MM.1S (cell line): ENCODE measurements around the gene TBPL2.

Source experiments
- CTCF ChIP-seq: fragments of 300-600 bp; sonication (generic); IDR thresholded peaks from 2 replicates; pipeline ENCODE4 v1.5.1; 2016; ENCODE audit warnings: antibody characterized with exemption, low read length, mixed read lengths
- EZH2 ChIP-seq: fragments of 300-600 bp; sonication (generic); optimal IDR thresholded peaks from 2 replicates; pipeline ENCODE3; 2017; ENCODE audit warnings: low read depth, mild to moderate bottlenecking, antibody characterized with exemption, low read length, mixed read lengths

DNA sequence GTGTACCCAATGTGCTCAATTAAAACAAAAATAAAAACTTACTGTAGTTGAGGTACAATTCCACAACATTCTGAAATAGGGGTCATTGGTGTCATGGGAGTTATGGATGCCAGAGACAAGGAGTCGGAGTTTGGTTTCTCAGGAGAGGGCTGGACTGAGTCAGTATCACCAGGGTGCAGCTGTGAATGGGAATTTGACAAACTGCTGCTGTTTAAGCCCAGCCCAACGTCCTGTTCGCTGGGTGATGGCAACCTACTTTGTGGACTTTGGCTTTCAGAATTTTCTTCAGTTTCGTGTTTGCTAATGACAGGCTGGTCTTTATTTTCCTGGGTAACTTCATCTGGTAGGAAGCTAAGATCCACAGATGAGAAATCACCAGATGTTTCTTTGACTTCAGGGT lies 3.9 kb downstream of the TBPL2 start:
- TF ChIP-seq CTCF: no peak
- no peak for TF ChIP-seq EZH2
